GM10847 (cell line): ENCODE data around the gene SLC16A6.

ENCODE experiments used
- POLR2A ChIP-seq: IDR thresholded peaks from 2 replicates; pipeline ENCODE4 v1.6.1; 2011; ENCODE audit not compliant: insufficient read length; ENCODE audit errors: extremely low read depth

SLC16A6 gene

DNA sequence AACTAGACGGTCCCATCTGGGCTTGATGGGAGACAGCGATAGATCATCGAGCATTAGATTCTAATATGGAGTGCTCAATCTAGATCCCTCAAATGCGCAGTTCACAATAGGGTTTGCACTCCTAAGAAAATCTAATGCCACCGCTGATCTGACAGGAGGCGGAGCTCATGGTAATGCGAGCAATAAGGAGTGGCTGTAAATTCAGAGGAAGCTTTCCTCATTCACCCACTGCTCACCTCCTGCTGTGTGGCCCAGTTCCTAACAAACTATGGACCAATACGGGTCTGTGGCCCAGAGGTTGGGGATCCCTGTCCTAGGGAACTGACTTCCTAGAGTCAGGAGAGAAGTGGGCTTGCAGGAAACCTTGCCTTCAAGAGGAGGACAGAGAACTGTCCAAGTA is 68.3 kb downstream of the SLC16A6 start:
- TF ChIP-seq POLR2A: no peak

GRCh38 chr17:68221786-68222185 is 69.1 kb downstream of the SLC16A6 start:
- TF ChIP-seq POLR2A: no peak
